ENCODE measurements around the gene SIRT1.
"Not testable (repeated sequence)": the region's sequence is repeated elsewhere in the genome, so short reads cannot be mapped to it uniquely, and the experiment has no call there.

The SIRT1 gene

GRCh38 chr10:67884313-67884841, at the start of gene SIRT1:
SIRT1 (plus strand) TSS chr10:67884656; CDS start chr10:67884722, 66 bp downstream.
- Mint-ChIP-seq H3K36me3 (ENCODE audit: low read depth) (peaks cover 37% of the 10 kb centered on the region), H3K27ac (peak within 1 kb of the TSS; percentile 94), H3K4me1 (ENCODE audit: low read depth) (peaks cover 31% of the 10 kb centered on the region), H3K4me3 (peak within 1 kb of the TSS; percentile 94), H3K9me3 (no peaks in the 10 kb centered on the region), H3K27me3 (no peaks in the 10 kb centered on the region)
- DNase-seq, result peak; percentile 94

- not testable (repeated sequence) for DNase-seq; H3K9me3 Mint-ChIP-seq; H3K27ac Mint-ChIP-seq; H3K4me1 Mint-ChIP-seq (ENCODE audit: low read depth); H3K36me3 Mint-ChIP-seq (ENCODE audit: low read depth); H3K4me3 Mint-ChIP-seq; H3K27me3 Mint-ChIP-seq
Observed at GRCh38 chr10:67835541-67836394, 48.7 kb upstream of the SIRT1 start.

- Mint-ChIP-seq H3K27ac (no peak overlapping the region), H3K4me3 (no peak overlapping the region), H3K9me3 (no peaks in the 10 kb centered on the region), H3K4me1 (ENCODE audit: low read depth) (peaks cover 4% of the 10 kb centered on the region), H3K36me3 (ENCODE audit: low read depth) (no peaks in the 10 kb centered on the region), H3K27me3 (no peaks in the 10 kb centered on the region)
- no peak for DNase-seq
Observed at GRCh38 chr10:67836488-67836887, 48.0 kb upstream of the SIRT1 start.

GRCh38 chr10:67836972-67837371, 47.5 kb upstream of the SIRT1 start:
- no peaks in the 10 kb centered on the region for H3K36me3 Mint-ChIP-seq (ENCODE audit: low read depth)
- H3K27me3 Mint-ChIP-seq, result no peaks in the 10 kb centered on the region
- H3K4me1 Mint-ChIP-seq (ENCODE audit: low read depth), result peaks cover 4% of the 10 kb centered on the region
- no peak for DNase-seq
- no peak overlapping the region for H3K27ac Mint-ChIP-seq
- no peaks in the 10 kb centered on the region for H3K9me3 Mint-ChIP-seq
- H3K4me3 Mint-ChIP-seq, result no peak overlapping the region

GRCh38 chr10:67837541-67838314, 46.7 kb upstream of the SIRT1 start, which contains the start of gene DNAJC12:
DNAJC12 (minus strand) TSS chr10:67838188; CDS start chr10:67838011, 177 bp downstream.
- no peaks in the 10 kb centered on the region for H3K36me3 Mint-ChIP-seq (ENCODE audit: low read depth)
- H3K27ac Mint-ChIP-seq, result no peak within 1 kb of the TSS
- no peaks in the 10 kb centered on the region for H3K9me3 Mint-ChIP-seq
- H3K4me3 Mint-ChIP-seq, result no peak within 1 kb of the TSS
- peaks cover 4% of the 10 kb centered on the region for H3K4me1 Mint-ChIP-seq (ENCODE audit: low read depth)
- no peaks in the 10 kb centered on the region for H3K27me3 Mint-ChIP-seq
- DNase-seq, result no peak

- H3K4me3 Mint-ChIP-seq; H3K27ac Mint-ChIP-seq; H3K27me3 Mint-ChIP-seq; DNase-seq; H3K36me3 Mint-ChIP-seq (ENCODE audit: low read depth); H3K9me3 Mint-ChIP-seq; H3K4me1 Mint-ChIP-seq (ENCODE audit: low read depth): not testable (repeated sequence)
Observed at GRCh38 chr10:67839511-67839910, 44.9 kb upstream of the SIRT1 start.

- Mint-ChIP-seq H3K4me1 (ENCODE audit: low read depth) (peaks cover 4% of the 10 kb centered on the region), H3K36me3 (ENCODE audit: low read depth) (no peaks in the 10 kb centered on the region)
Observed at GRCh38 chr10:67839951-67840350, 44.5 kb upstream of the SIRT1 start.

GRCh38 chr10:67841737-67842136, 42.7 kb upstream of the SIRT1 start:
- peaks cover 4% of the 10 kb centered on the region for H3K4me1 Mint-ChIP-seq (ENCODE audit: low read depth)
- no peak overlapping the region for H3K27ac Mint-ChIP-seq
- H3K4me3 Mint-ChIP-seq, result no peak overlapping the region
- no peaks in the 10 kb centered on the region for H3K9me3 Mint-ChIP-seq
- peaks cover 2% of the 10 kb centered on the region for H3K27me3 Mint-ChIP-seq
- no peaks in the 10 kb centered on the region for H3K36me3 Mint-ChIP-seq (ENCODE audit: low read depth)
- DNase-seq, result no peak

More at GRCh38 chr10:67839951-67840350, 44.5 kb upstream of the SIRT1 start:
- no peak for DNase-seq
- H3K27ac Mint-ChIP-seq, result no peak overlapping the region
- no peaks in the 10 kb centered on the region for H3K27me3 Mint-ChIP-seq
- H3K4me3 Mint-ChIP-seq, result no peak overlapping the region
- no peaks in the 10 kb centered on the region for H3K9me3 Mint-ChIP-seq

- H3K27ac Mint-ChIP-seq, result no peak overlapping the region
Observed at GRCh38 chr10:67843284-67843683, 41.2 kb upstream of the SIRT1 start.

GRCh38 chr10:67849331-67850011, 35.0 kb upstream of the SIRT1 start:
- Mint-ChIP-seq H3K4me1 (ENCODE audit: low read depth) (peaks cover 9% of the 10 kb centered on the region), H3K4me3 (peak overlapping the region; percentile 86), H3K9me3 (no peaks in the 10 kb centered on the region), H3K27me3 (peaks cover 2% of the 10 kb centered on the region), H3K36me3 (ENCODE audit: low read depth) (peaks cover 9% of the 10 kb centered on the region), H3K27ac (peak overlapping the region; percentile 95)
- DNase-seq, result peak; percentile 94

More at GRCh38 chr10:67843284-67843683, 41.2 kb upstream of the SIRT1 start:
- H3K9me3 Mint-ChIP-seq, result no peaks in the 10 kb centered on the region
- no peaks in the 10 kb centered on the region for H3K4me1 Mint-ChIP-seq (ENCODE audit: low read depth)
- H3K4me3 Mint-ChIP-seq, result no peak overlapping the region
- H3K36me3 Mint-ChIP-seq (ENCODE audit: low read depth), result no peaks in the 10 kb centered on the region
- DNase-seq, result no peak
- peaks cover 2% of the 10 kb centered on the region for H3K27me3 Mint-ChIP-seq

GRCh38 chr10:67851186-67851585, 33.3 kb upstream of the SIRT1 start:
- Mint-ChIP-seq H3K27me3 (no peaks in the 10 kb centered on the region), H3K27ac (no peak overlapping the region), H3K36me3 (ENCODE audit: low read depth) (peaks cover 9% of the 10 kb centered on the region), H3K9me3 (no peaks in the 10 kb centered on the region), H3K4me3 (peak overlapping the region; percentile 20), H3K4me1 (ENCODE audit: low read depth) (peaks cover 13% of the 10 kb centered on the region)
- no peak for DNase-seq

- no peaks in the 10 kb centered on the region for H3K9me3 Mint-ChIP-seq
- peaks cover 9% of the 10 kb centered on the region for H3K36me3 Mint-ChIP-seq (ENCODE audit: low read depth)
- peaks cover 13% of the 10 kb centered on the region for H3K4me1 Mint-ChIP-seq (ENCODE audit: low read depth)
- H3K4me3 Mint-ChIP-seq, result no peak overlapping the region
- DNase-seq, result no peak
- H3K27me3 Mint-ChIP-seq, result no peaks in the 10 kb centered on the region
- H3K27ac Mint-ChIP-seq, result no peak overlapping the region
Observed at GRCh38 chr10:67852761-67853160, 31.7 kb upstream of the SIRT1 start.

GRCh38 chr10:67853512-67853911, 30.9 kb upstream of the SIRT1 start:
- Mint-ChIP-seq H3K9me3 (no peaks in the 10 kb centered on the region), H3K27me3 (no peaks in the 10 kb centered on the region), H3K4me3 (no peak overlapping the region), H3K4me1 (ENCODE audit: low read depth) (peaks cover 13% of the 10 kb centered on the region), H3K36me3 (ENCODE audit: low read depth) (peaks cover 9% of the 10 kb centered on the region), H3K27ac (no peak overlapping the region)
- no peak for DNase-seq

- H3K9me3 Mint-ChIP-seq, result no peaks in the 10 kb centered on the region
- H3K4me3 Mint-ChIP-seq, result no peak overlapping the region
- peaks cover 4% of the 10 kb centered on the region for H3K4me1 Mint-ChIP-seq (ENCODE audit: low read depth)
- H3K27me3 Mint-ChIP-seq, result no peaks in the 10 kb centered on the region
- H3K36me3 Mint-ChIP-seq (ENCODE audit: low read depth), result no peaks in the 10 kb centered on the region
- no peak for DNase-seq
- no peak overlapping the region for H3K27ac Mint-ChIP-seq
Observed at GRCh38 chr10:67858971-67859370, 25.5 kb upstream of the SIRT1 start.
